NT2/D1 (cell line): ENCODE results near the gene NPBWR2.

Experiments
- SUZ12 ChIP-seq: IDR thresholded peaks from 2 replicates; pipeline ENCODE4 v1.6.1; 2011; ENCODE audit not compliant: insufficient read length, insufficient read depth; ENCODE audit errors: extremely low read depth
- ZNF274 ChIP-seq: IDR thresholded peaks from 2 replicates; pipeline ENCODE4 v1.6.1; 2011; ENCODE audit warnings: mild to moderate bottlenecking, low read depth, low read length

DNA sequence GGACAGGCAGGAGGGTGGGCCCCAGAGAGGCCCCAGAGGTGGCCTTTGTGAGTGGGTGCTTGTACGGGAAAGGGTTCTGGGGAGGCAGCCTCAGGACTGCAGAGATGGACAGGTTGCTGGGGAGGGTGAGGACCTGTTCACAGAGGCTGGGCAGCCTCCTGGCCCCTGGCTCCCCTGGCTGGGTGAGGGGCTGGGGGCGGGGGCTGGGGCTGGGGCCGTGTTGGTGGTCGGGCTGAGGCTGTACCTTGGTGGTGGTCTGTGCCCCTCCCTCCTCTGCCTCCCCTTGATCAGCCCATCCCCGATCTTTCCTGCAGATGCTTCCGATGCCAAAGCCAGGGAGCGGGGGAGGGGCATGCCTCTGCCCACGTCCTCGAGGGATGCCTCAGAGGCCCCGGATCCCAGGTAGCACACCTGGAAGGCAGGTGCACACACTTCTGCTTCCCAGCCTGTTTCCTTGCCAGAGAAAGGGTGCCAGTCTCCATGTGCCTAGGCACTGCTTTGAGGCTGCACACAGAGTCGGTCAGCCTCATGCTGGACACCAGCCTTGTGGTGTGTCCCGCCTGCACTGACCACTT lies 39.5 kb downstream of the NPBWR2 start:
- TF ChIP-seq SUZ12 (no peak), ZNF274 (no peak)
